HCT116 (cell line): Measurements from ENCODE around the gene CLC. TPM values are rescaled to one million over a fixed set of nuclear protein-coding genes. Genes with fewer than 3 reads are reported as not detected.

Source experiments
- ATAC-seq: fragments of 200-7000 bp; cut with Tn5 transposase; 2 replicates; pipeline ENCODE4 v1.9.1; 2020; ENCODE audit warnings: mild to moderate bottlenecking, moderate library complexity
- BruUV-seq: library from RNA; stranded (reverse); fragments of 400-500 nt; replicated peaks from 2 replicates; lab custom pipeline; 2021; lab: Mats Ljungman, UMichigan
- CTCF ChIA-PET: fragments of 300-600 bp; sonication (Branson Sonifier 250); formaldehyde crosslinking; loops from one replicate; lab custom pipeline; 2021; ENCODE audit warnings: antibody characterized with exemption; lab: Charles Lee
- POLR2A ChIA-PET: fragments of 300-600, 350-600 bp; sonication (Branson Sonifier 250); formaldehyde crosslinking; loops from one replicate; lab custom pipeline; 2021; ENCODE audit warnings: antibody characterized with exemption; lab: Charles Lee
- RAD21 ChIA-PET, 2 experiments: fragments of 300-600 bp; sonication (Branson Sonifier 250); formaldehyde crosslinking; loops; one replicate each; lab custom pipeline; 2023; ENCODE audit warnings: low total read pairs in 2 of 2; ENCODE audit not compliant: uncharacterized antibody in 2 of 2, unreplicated experiment in 2 of 2, low non-redundant PET in 1 of 2; lab: Charles Lee
- DNase-seq: peaks from one replicate; pipeline ENCODE4 v3.0.0-alpha.2; 2010; ENCODE audit warnings: low read depth, low spot score
- H2AFZ ChIP-seq: fragments of 200-600 bp; shearing (Covaris generic), sonication (generic); 2 replicates; pipeline ENCODE4 v1.6.1; 2017; ENCODE audit warnings: low read depth, mixed run types, mixed read lengths, antibody characterized with exemption, low read length; ENCODE audit not compliant: poor library complexity, severe bottlenecking
- H3K27ac ChIP-seq: 2 replicates; pipeline ENCODE4 v1.5.1; 2012; ENCODE audit warnings: low read depth, low read length
- H3K27me3 ChIP-seq: fragments of 200-600 bp; sonication (generic); 2 replicates; pipeline ENCODE4 v1.6.1; 2016; ENCODE audit warnings: mixed run types, low read length, mixed read lengths; ENCODE audit not compliant: insufficient read depth
- H3K36me3 ChIP-seq, 2 experiments: fragments of 200-500 bp in 1 of 2; fragments of 200-600 bp in 1 of 2; sonication (Bioruptor generic) in 1 of 2; sonication (generic) in 1 of 2; 2 replicates each; pipeline versions ENCODE4 v1.5.1 to v1.6.1; 2014 to 2016; ENCODE audit warnings: low read length in 2 of 2, inconsistent platforms in 1 of 2, mixed read lengths in 1 of 2, mixed run types in 1 of 2; ENCODE audit not compliant: insufficient read depth in 2 of 2, control insufficient read depth in 1 of 2
- H3K4me1 ChIP-seq, 2 experiments: fragments of 200-600 bp in 1 of 2; sonication (generic) in 1 of 2; 2 replicates each; pipeline versions ENCODE4 v1.5.1 to v1.6.1; 2012 to 2017; ENCODE audit warnings: low read length in 2 of 2, inconsistent platforms in 1 of 2, mild to moderate bottlenecking in 1 of 2, mixed read lengths in 1 of 2, mixed run types in 1 of 2, moderate library complexity in 1 of 2; ENCODE audit not compliant: insufficient read depth in 2 of 2, control insufficient read depth in 1 of 2
- H3K4me2 ChIP-seq: fragments of 200-600 bp; sonication (generic); 2 replicates; pipeline ENCODE4 v1.6.1; 2017; ENCODE audit warnings: mixed run types, low read length, mixed read lengths
- H3K4me3 ChIP-seq, 2 experiments: fragments of 200-600 bp in 1 of 2; sonication (generic) in 1 of 2; replicated peaks in 1 of 2; 2 replicates each; pipeline ENCODE4 v1.5.1; 2011 to 2016; ENCODE audit warnings: low read length in 2 of 2, control low read depth in 1 of 2, low read depth in 1 of 2, mild to moderate bottlenecking in 1 of 2, mixed read lengths in 1 of 2, mixed run types in 1 of 2
- H3K79me2 ChIP-seq: fragments of 200-600 bp; sonication (generic); 2 replicates; pipeline ENCODE4 v1.6.1; 2017; ENCODE audit warnings: mild to moderate bottlenecking, mixed run types, low read length, moderate library complexity, mixed read lengths; ENCODE audit not compliant: insufficient read depth
- H3K9ac ChIP-seq: fragments of 200-600 bp; sonication (generic); 2 replicates; pipeline ENCODE4 v1.6.1; 2016; ENCODE audit warnings: low read length, mixed read lengths
- H3K9me2 ChIP-seq: fragments of 200-600 bp; sonication (generic), shearing (Covaris generic); 2 replicates; pipeline ENCODE4 v1.6.1; 2017; ENCODE audit warnings: mixed run types, mild to moderate bottlenecking, moderate library complexity; ENCODE audit not compliant: insufficient read depth
- H3K9me3 ChIP-seq, 2 experiments: fragments of 200-500 bp in 1 of 2; fragments of 200-600 bp in 1 of 2; sonication (Bioruptor generic) in 1 of 2; sonication (generic) in 1 of 2; 2 replicates each; pipeline ENCODE4 v1.6.1; 2014 to 2017; ENCODE audit warnings: low read length in 2 of 2, mixed read lengths in 2 of 2, inconsistent platforms in 1 of 2, low read depth in 1 of 2, mild to moderate bottlenecking in 1 of 2, mixed run types in 1 of 2, moderate library complexity in 1 of 2; ENCODE audit not compliant: control insufficient read depth in 1 of 2, insufficient read depth in 1 of 2
- H4K20me1 ChIP-seq: fragments of 200-600 bp; sonication (generic), shearing (Covaris generic); 2 replicates; pipeline ENCODE4 v1.6.1; 2017; ENCODE audit warnings: mixed run types, mild to moderate bottlenecking, moderate library complexity; ENCODE audit not compliant: insufficient read depth
- CBX3 ChIP-seq: IDR thresholded peaks from 2 replicates; pipeline ENCODE4 v1.6.1; 2012; ENCODE audit warnings: low read depth
- CEBPB ChIP-seq: IDR thresholded peaks from 2 replicates; pipeline ENCODE4 v1.6.1; 2012; ENCODE audit warnings: low read depth
- EGR1 ChIP-seq: IDR thresholded peaks from 2 replicates; pipeline ENCODE4 v1.6.1; 2012; ENCODE audit warnings: low read depth
- ELF1 ChIP-seq: IDR thresholded peaks from 2 replicates; pipeline ENCODE4 v1.6.1; 2012; ENCODE audit warnings: low read depth, borderline replicate concordance
- EZH2 ChIP-seq: fragments of 200-600 bp; sonication (generic); IDR thresholded peaks from 2 replicates; pipeline ENCODE4 v1.6.1; 2017; ENCODE audit warnings: antibody characterized with exemption, mixed run types
- EZH2phosphoT487 ChIP-seq: fragments of 200-600 bp; IDR thresholded peaks from 2 replicates; pipeline ENCODE4 v1.6.1; 2018; ENCODE audit warnings: antibody characterized with exemption, borderline replicate concordance
- FOSL1 ChIP-seq: IDR thresholded peaks from 2 replicates; pipeline ENCODE4 v1.6.1; 2012; ENCODE audit warnings: low read depth
- JUND ChIP-seq: IDR thresholded peaks from 2 replicates; pipeline ENCODE4 v1.6.1; 2012
- POLR2AphosphoS5 ChIP-seq: IDR thresholded peaks from 2 replicates; pipeline ENCODE4 v1.6.1; 2011; ENCODE audit warnings: mild to moderate bottlenecking, low read depth, low read length, moderate library complexity
- RAD21 ChIP-seq: IDR thresholded peaks from 2 replicates; pipeline ENCODE4 v1.6.1; 2012; ENCODE audit warnings: low read depth, mild to moderate bottlenecking
- SIN3A ChIP-seq: IDR thresholded peaks from 2 replicates; pipeline ENCODE4 v1.6.1; 2012; ENCODE audit warnings: low read depth
- SRF ChIP-seq: IDR thresholded peaks from 2 replicates; pipeline ENCODE4 v1.6.1; 2012; ENCODE audit warnings: low read depth
- TCF7L2 ChIP-seq: IDR thresholded peaks from 2 replicates; pipeline ENCODE4 v1.7.0; 2011; ENCODE audit warnings: borderline replicate concordance, inconsistent platforms; ENCODE audit not compliant: insufficient read depth, insufficient read length; ENCODE audit errors: extremely low read depth
- ZFX ChIP-seq: fragments of 450-650 bp; IDR thresholded peaks from 2 replicates; pipeline ENCODE4 v1.6.1; 2017
- ZNF274 ChIP-seq: fragments of 200-500 bp; sonication (Bioruptor generic); IDR thresholded peaks from 2 replicates; pipeline ENCODE4 v1.6.1; 2014; ENCODE audit warnings: mild to moderate bottlenecking, low read depth, low read length, inconsistent platforms
- intact Hi-C: fragments of 100-400 bp; cut with micrococcal nuclease; formaldehyde crosslinking; loops from 2 replicates; pipeline ENCODE4 v1.10.0; 2022
- total RNA-seq: library from RNA; stranded (reverse); gene quantifications from one replicate; pipeline ENCODE4 v1.2.1, GENCODE V29; 2021; ENCODE audit not compliant: unreplicated experiment
- TF ChIP-seq, protein P1 (sequence below), 3 experiments: fragments of 200-600 bp in 1 of 3; sonication (generic) in 1 of 3; IDR thresholded peaks in 2 of 3; conservative IDR thresholded peaks in 1 of 3; 2 replicates each; pipeline ENCODE4 v1.5.1; 2012 to 2017; ENCODE audit warnings: low read depth in 2 of 3, low read length in 2 of 3, antibody characterized with exemption in 1 of 3, borderline replicate concordance in 1 of 3, control low read depth in 1 of 3, mild to moderate bottlenecking in 1 of 3, mixed read lengths in 1 of 3, mixed run types in 1 of 3, moderate library complexity in 1 of 3; ENCODE audit not compliant: insufficient read depth in 1 of 3
- TF ChIP-seq, protein P2 (sequence below): IDR thresholded peaks from 2 replicates; pipeline ENCODE4 v1.6.1; 2012
- TF ChIP-seq, protein P3 (sequence below): IDR thresholded peaks from 2 replicates; pipeline ENCODE4 v1.6.1; 2011; ENCODE audit warnings: mild to moderate bottlenecking, low read length, moderate library complexity; ENCODE audit not compliant: insufficient replicate concordance; ENCODE audit errors: extremely low read depth
- TF ChIP-seq, protein P4 (sequence below): IDR thresholded peaks from 2 replicates; pipeline ENCODE4 v1.6.1; 2012
- TF ChIP-seq, protein P5 (sequence below): IDR thresholded peaks from 2 replicates; pipeline ENCODE4 v1.6.1; 2012; ENCODE audit warnings: low read depth

Gene CLC
- total RNA-seq, 1 experiment from 2014 or later = not detected

DNA sequence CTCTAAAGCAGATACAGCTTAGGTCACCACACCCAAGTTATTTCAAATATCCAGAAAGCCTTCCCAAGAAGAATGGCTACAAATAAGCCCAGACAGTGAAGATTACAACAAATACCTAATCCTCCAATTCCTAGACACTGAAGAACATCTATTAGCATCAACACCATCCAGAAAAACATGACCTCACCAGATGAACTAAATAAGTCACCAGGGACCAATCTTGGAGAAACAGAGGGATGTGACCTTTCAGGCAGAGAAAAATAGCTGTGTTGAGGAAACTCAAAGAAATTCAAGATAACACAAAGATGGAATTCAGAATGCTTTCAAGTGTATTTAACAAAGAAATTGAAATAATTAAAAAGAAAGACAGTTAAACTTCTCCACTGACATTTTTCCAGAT, 15.0 kb upstream of the CLC start:
- H3K36me3 ChIP-seq = no peaks in the 10 kb centered on the region
- H3K9me2 ChIP-seq = no peaks in the 10 kb centered on the region
- DNase-seq = no peak
- peaks cover 74% of the 10 kb centered on the region for H3K27me3 ChIP-seq
- ChIA-PET CTCF (no interaction called here), POLR2A (no interaction called here), RAD21 (no interaction called here)
- H4K20me1 ChIP-seq = no peaks in the 10 kb centered on the region
- no TSS peak for BruUV-seq
- no peak overlapping the region for H3K4me2 ChIP-seq
- H3K9ac ChIP-seq = no peak overlapping the region
- TF ChIP-seq ZFX (no peak), POLR2AphosphoS5 (no peak), CEBPB (no peak), ELF1 (no peak), EGR1 (no peak), TCF7L2 (no peak), RAD21 (no peak), CBX3 (no peak), EZH2phosphoT487 (no peak), JUND (no peak), SIN3A (no peak), EZH2 (no peak), ZNF274 (no peak), SRF (no peak), FOSL1 (no peak)
- TF ChIP-seq, protein P1, sequence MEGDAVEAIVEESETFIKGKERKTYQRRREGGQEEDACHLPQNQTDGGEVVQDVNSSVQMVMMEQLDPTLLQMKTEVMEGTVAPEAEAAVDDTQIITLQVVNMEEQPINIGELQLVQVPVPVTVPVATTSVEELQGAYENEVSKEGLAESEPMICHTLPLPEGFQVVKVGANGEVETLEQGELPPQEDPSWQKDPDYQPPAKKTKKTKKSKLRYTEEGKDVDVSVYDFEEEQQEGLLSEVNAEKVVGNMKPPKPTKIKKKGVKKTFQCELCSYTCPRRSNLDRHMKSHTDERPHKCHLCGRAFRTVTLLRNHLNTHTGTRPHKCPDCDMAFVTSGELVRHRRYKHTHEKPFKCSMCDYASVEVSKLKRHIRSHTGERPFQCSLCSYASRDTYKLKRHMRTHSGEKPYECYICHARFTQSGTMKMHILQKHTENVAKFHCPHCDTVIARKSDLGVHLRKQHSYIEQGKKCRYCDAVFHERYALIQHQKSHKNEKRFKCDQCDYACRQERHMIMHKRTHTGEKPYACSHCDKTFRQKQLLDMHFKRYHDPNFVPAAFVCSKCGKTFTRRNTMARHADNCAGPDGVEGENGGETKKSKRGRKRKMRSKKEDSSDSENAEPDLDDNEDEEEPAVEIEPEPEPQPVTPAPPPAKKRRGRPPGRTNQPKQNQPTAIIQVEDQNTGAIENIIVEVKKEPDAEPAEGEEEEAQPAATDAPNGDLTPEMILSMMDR (IDR thresholded peaks at IDR 0.05 in 2 of 3, conservative IDR thresholded peaks at IDR 0.05 in 1 of 3; ENCODE audit: borderline replicate concordance in 1 of 3, insufficient read depth in 1 of 3, low read depth in 2 of 3, low read length in 2 of 3) = no peak
- TF ChIP-seq, protein P2, sequence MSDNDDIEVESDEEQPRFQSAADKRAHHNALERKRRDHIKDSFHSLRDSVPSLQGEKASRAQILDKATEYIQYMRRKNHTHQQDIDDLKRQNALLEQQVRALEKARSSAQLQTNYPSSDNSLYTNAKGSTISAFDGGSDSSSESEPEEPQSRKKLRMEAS = no peak
- TF ChIP-seq, protein P3, sequence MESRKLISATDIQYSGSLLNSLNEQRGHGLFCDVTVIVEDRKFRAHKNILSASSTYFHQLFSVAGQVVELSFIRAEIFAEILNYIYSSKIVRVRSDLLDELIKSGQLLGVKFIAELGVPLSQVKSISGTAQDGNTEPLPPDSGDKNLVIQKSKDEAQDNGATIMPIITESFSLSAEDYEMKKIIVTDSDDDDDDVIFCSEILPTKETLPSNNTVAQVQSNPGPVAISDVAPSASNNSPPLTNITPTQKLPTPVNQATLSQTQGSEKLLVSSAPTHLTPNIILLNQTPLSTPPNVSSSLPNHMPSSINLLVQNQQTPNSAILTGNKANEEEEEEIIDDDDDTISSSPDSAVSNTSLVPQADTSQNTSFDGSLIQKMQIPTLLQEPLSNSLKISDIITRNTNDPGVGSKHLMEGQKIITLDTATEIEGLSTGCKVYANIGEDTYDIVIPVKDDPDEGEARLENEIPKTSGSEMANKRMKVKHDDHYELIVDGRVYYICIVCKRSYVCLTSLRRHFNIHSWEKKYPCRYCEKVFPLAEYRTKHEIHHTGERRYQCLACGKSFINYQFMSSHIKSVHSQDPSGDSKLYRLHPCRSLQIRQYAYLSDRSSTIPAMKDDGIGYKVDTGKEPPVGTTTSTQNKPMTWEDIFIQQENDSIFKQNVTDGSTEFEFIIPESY = no peak
- TF ChIP-seq, protein P4, sequence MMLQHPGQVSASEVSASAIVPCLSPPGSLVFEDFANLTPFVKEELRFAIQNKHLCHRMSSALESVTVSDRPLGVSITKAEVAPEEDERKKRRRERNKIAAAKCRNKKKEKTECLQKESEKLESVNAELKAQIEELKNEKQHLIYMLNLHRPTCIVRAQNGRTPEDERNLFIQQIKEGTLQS = no peak
- TF ChIP-seq, protein P5, sequence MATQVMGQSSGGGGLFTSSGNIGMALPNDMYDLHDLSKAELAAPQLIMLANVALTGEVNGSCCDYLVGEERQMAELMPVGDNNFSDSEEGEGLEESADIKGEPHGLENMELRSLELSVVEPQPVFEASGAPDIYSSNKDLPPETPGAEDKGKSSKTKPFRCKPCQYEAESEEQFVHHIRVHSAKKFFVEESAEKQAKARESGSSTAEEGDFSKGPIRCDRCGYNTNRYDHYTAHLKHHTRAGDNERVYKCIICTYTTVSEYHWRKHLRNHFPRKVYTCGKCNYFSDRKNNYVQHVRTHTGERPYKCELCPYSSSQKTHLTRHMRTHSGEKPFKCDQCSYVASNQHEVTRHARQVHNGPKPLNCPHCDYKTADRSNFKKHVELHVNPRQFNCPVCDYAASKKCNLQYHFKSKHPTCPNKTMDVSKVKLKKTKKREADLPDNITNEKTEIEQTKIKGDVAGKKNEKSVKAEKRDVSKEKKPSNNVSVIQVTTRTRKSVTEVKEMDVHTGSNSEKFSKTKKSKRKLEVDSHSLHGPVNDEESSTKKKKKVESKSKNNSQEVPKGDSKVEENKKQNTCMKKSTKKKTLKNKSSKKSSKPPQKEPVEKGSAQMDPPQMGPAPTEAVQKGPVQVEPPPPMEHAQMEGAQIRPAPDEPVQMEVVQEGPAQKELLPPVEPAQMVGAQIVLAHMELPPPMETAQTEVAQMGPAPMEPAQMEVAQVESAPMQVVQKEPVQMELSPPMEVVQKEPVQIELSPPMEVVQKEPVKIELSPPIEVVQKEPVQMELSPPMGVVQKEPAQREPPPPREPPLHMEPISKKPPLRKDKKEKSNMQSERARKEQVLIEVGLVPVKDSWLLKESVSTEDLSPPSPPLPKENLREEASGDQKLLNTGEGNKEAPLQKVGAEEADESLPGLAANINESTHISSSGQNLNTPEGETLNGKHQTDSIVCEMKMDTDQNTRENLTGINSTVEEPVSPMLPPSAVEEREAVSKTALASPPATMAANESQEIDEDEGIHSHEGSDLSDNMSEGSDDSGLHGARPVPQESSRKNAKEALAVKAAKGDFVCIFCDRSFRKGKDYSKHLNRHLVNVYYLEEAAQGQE = no peak
- no peaks in the 10 kb centered on the region for H3K79me2 ChIP-seq
- no peaks in the 10 kb centered on the region for H3K9me3 ChIP-seq
- intact Hi-C loops = no loop called here
- no peak for ATAC-seq
- H3K4me1 ChIP-seq = no peaks in the 10 kb centered on the region
- no peak overlapping the region for H3K27ac ChIP-seq
- H3K4me3 ChIP-seq = no peak overlapping the region
- H2AFZ ChIP-seq = no peak overlapping the region
